HG03025 (cell line): ENCODE results near the gene SLC4A4.

Experiments used
- ATAC-seq: cut with Tn5 transposase; IDR thresholded peaks from one replicate; pipeline ENCODE4 v1.9.1; 2021; ENCODE audit warnings: mild to moderate bottlenecking, moderate library complexity; ENCODE audit not compliant: unreplicated experiment, low FRiP score

The SLC4A4 gene

DNA sequence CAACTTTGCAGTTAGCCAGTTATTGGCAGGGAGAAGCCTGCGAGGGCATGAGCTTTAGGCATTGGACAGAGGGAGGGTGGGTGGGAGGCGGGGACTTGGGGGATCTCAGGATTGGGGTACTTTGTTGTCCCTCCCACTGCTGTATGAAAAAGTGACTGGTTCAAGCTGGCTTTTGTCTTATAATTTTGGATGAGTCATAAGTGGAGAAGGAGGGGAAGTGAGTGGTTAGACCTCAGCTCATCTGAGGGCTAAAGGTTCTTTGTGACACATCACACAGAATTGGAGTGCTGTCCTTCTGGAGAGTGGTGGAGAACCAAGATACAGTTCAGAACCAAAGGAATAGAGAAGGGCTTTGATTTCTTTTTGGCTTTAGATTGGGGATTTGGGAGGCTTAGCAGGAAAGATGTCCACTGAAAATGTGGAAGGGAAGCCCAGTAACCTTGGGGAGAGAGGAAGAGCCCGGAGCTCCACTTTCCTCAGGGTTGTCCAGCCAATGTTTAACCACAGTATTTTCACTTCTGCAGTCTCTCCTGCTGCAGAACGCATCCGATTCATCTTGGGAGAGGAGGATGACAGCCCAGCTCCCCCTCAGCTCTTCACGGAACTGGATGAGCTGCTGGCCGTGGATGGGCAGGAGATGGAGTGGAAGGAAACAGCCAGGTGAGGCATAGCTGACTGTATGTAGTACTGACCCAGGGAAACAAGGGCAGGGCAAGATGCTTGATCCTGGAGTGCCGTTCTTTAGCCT, at the start of gene SLC4A4:
SLC4A4 (plus strand) TSS at position 175 of the 748 bp plus-strand sequence.
- ATAC-seq, result peak; percentile 100

DNA sequence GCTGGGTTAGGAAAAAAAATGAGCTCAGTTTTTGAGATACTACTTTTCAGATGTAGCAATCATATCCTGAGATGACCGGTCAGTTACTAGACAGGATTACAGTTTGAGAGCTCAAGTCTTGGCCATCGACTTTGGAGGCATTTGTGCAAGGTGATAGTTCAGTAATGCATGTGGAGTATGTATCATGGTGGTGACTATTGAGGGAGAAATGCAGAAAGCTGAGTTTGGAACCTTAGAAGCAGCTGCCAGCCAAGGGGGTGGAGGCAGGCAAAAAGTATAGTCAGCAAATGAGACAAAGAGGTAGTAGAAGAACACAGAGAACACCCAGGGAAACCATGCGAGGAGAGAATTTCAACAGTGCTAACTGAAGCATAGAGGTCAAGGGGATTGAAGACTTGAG, 48.7 kb upstream of the SLC4A4 start:
- no peak for ATAC-seq

DNA sequence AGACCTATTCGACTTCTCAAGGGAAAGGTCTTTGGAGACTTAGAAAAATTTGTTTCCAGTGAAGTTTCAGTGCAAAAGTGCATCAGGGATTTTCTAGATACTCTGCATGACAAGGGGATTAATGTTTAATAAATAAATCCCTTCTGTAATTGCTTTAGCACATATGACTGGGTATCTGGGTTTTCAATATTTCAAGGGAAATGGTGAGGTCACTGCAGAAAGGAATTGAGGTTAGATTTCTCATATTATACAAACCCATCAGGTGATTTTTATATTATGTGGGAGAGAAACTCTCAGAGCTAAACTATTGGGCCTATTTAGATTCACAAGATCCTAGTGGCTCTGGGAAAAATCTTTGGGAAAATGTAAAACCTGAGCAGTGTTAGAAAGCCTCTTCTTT, 48.3 kb upstream of the SLC4A4 start:
- no peak for ATAC-seq

DNA sequence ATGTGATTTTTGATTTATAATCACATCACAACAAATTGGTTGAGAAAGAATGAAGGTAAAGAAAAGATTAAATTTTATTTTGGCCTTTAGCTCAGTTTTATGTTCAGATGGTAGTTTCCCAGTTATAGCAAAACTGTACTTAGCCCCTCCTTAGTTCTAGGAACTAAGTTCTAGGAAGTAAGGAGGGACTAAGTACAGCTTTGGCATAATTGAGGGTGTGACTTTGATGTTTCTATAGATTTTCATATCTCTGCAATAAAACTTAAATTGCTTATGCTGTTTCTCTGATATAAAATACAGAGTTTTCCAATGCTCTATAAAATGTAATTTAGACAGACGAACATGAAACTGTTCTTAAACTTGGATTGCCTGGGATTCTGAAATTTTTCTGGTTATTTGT, 46.6 kb upstream of the SLC4A4 start:
- no peak for ATAC-seq

DNA sequence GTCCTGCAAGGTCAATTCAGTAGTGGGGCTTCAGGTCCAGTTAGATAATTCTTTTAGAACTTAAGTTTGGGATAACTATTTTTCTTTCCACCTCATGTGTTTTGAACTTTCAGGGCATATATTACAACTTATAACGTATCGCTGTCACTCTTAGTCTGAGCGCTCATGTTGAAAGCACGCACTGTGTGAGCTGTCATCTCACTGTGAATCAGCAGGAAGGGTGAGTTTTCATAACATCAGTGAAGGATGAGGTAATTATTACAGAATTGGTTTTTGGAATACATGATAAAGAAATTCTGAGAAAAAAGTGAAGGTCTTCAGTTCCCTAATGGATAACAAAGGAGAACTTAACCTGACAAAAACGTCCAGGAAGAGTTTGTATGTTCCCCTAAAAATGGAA, 45.1 kb upstream of the SLC4A4 start:
- ATAC-seq, result no peak

DNA sequence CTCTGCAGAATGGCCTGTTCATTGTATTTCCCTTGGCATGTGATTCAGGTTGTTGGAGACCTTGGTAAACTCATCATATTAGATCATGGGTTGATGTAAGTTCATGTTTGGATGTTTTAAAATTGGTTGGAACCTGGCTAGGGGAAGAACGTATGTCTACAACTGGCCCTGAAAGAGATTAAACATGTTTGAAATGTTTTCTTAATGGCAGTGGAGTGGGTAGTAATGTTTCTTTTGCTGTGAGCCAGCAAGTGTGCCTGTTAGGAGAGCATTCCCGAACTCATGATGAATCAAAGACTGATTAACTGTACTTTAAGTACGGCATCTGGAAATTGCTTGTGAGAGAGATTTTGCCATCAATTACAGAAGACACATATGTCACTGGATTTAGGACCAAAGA, 44.5 kb upstream of the SLC4A4 start:
- no peak for ATAC-seq

DNA sequence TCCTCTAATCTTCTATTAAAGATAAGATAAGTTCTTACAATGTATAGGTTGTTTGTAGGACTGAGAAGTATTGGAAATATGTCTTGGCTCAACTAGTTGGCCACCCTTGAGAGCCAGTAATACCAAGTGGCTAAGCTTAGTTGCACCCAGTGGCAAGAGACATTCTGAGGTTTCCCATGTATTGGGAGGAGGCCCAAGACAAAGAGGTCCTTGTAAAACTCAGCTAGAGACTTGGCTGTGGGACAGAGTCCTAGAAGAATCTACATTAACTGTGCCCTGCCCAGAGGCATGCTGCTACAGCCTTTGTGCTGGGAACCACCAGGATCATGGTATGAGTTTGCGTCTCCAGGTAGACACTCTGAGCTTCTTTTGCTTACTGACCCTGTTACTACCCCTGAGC, 41.9 kb upstream of the SLC4A4 start:
- no peak for ATAC-seq

DNA sequence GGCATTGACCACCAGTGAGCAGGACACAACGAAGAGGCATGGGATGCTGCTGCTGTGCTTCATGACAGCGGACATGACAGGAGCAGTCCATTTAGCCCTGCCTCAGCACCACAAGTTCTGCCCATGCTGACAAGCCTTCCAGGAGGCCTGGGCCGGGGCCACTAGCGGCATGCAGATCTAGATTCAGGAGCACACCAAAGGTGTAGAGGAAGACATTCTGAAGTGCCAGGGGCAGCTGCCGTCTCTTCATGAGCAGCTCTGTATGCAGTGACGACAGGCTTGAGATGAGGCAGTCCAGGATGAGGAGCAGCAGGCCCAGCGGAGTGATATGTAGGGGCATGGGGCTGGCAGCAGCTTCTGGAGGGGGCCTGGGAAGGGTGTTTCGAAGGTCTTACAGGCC, 38.5 kb upstream of the SLC4A4 start:
- ATAC-seq, result no peak

DNA sequence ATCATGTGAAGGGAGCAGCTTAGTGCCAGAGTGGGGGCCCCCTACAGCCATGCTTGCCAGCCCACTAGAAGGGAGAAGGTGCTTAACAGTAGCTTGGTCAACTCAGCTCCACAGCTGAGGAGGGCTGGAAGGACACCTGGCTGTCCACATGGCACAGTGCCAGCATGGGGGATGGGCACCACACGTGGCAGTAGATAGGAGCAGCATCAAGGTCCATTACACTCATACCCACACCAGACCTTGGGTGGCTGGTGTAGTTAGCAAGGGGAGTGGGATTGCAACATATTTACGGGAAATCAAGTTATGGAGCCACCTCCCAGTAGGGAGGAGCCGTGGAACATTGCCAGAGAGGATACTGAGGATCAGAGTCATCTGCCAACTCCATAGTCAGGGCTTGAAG, 37.9 kb upstream of the SLC4A4 start:
- no peak for ATAC-seq

DNA sequence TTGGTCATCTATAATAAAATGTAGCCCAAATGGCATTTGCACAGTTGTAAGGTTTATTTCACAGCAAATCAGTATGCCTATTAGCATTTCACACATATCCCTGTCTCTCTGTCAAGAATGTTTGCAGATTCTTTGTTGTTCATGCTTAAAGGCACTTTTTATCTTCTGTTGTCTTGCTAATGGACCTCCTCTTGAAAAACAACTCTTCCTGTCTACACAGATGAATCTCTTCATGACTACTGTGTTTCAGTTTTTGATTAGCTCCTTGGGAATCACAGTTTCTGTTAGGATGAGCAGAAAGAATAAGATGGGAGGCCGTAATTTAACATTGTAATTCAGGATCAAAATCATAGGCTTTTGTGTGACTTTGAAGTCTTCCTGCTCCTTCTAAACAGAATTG, 35.5 kb upstream of the SLC4A4 start:
- no peak for ATAC-seq

DNA sequence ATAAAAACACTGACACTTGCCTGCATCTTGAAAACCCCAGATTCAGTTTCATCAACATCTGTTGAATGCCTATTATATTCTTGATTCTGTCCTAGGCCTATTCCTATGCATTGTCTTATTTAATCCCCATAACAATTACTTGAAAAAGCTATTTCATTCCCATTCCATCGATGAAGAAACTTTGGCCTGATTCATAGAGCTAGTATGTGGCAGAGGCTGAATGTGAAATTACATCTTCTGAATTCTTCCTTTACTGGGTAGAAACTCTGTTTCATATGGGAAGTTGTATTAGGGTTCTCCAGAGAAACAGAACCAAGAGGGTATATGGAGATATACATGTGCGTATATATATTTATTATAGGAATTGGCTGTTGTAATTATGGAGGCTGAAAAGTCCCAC, 35.0 kb upstream of the SLC4A4 start:
- ATAC-seq, result no peak

DNA sequence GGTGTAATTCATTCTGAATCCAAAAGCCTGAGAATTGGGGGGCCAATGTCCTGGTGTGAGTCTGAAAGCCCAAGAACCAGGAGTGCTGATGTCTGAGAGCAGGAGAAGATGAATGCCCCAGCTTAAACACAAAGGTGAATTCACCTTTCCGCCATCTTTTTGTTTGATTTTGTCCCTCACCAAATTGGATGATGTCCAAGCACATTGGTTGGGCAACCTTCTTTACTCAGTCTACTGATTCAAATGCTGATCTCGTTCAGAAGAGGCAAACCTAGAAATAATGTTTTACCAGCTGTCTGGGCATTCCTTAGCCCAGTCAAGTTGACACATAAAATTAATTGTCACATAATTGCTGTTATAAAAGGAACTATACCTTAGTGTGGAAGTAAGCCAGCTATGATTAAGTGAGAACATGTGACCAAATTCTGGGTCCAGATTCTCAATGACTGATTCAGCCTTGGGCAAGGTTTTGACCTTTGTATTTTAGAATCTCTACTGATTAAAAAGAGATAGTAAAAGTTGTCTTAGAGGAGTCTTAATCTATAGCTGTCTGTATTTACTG, 34.5 kb upstream of the SLC4A4 start:
- no peak for ATAC-seq

DNA sequence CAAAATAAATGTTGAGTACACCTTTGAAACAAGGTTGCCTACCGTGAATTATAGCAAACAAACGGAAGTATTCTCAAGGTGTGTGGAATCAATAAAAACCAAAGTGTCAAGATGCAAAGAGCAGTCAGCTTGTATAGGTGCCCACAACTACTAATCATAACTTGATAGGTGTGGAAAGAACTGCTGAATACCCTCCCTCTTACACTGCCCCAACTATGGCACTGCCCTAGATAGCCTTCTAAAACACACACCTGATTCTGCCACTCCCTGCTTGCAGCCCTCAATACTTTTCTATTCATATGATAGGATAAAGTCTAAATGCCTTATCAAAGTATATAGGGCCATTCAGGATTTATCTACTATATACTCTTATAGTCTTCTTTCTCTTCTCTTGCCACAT, 31.1 kb upstream of the SLC4A4 start:
- no peak for ATAC-seq

DNA sequence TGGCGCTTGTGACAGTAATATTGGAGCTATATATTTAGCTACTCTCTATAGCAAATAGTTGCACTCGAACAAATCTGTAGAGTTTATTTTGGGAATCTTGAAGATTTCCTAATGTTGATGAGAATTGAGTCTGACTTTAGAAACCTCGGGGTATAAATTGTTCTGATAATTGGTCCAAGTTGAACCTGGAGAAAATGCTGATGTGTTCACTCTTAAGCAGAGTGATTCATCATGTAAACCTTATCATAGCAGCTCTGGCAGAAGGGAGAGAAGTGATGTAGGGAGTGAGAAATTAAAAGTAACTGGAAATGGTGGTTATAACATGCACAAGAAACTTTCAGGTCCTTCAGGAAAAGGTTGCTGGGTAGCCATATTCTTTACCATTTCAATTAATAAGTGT, 16.4 kb upstream of the SLC4A4 start:
- ATAC-seq, result no peak

DNA sequence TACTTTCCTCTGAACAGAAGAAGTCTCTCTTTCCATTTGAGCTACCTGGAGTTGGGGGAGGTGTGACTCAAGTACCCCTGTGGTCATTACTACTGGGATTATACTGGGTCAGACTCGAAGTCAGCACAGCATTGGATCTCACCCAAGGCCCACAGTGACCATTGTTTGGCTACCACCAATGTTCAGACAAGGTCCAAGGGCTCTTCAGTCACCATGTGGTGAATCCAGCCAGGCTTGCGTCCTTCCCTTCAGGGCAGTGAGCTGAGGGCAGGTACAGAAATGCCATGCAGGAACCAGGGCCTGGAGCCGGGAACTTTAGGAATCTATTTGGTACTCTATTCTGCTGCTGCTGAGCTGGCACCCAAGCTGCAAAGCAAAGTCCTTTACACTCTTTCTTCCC, 5.5 kb upstream of the SLC4A4 start:
- ATAC-seq, result no peak

DNA sequence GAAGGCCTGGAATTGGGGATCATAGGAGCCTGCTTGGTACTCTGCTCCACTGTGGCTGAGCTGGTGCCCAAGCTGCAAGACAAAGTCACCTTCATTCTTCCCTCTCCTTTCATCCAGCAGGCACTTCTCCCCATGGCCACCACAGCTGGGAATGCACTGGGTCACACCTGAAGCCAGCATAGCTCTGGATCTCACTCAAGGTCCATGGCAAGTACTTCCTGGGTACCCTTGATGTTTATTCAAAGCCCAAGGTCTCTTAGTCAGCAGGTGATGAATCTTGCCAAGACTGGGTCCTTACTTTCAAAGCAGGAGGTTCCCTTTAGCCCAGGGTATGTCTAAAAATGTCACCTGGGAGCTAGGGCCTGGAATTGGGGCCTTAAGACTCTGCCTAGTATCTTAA, 4.9 kb upstream of the SLC4A4 start:
- no peak for ATAC-seq

DNA sequence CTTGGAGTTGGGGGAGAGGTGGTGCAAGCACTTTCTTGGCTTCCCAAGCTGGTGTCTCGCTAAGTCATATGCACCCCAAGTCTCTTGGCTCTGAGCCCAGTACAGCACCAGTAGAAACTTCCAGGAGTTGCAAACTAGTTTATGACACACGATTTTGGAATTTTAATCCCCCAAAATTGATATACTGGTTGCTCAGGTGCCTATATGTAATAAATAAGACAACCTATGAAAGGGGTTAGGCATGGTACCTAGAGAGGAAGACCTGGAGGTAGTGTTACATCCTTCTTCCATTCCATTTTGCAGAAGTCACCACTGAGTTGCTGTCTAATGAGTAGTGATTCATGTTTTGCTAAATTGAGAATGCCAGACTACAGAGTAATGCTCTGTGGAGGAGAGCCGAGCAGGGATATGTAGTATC, 4.3 kb upstream of the SLC4A4 start:
- no peak for ATAC-seq

DNA sequence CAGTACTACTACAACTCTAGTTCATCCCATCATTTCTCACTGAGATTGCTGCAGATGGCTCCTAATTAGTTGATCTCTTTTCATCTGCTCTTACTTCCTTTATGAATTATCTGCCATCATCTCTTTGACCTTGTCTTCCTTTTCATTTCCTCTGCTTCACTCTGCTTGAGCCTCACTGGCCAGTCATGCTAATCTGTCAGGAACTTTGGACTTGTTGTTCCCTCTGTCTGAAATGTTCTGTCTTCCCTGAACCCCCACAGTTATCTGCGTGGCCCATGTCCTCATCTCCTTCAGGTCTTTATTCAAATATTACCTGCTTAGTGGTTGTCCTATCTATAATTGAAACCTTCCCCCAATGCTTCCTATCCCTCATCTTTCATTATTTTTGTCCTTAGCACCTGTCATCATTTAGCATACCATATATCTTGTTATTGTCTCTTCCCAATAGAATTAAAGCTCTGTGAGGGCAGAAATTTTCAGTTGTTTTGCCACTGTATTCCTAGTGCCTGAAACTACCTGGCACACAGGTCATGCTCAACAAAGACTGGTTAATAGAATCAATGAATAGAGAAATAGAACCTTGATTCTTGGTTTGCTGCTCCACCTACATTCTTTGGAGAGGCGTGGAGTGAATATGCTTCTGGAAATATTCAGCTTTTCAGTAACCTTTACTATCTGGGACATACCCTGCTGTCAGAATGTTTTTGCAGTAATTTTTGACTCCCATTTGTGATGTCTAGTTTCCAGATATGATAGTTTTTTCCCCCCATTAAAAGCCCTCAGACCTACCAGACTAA, 5.0 kb downstream of the SLC4A4 start:
- no peak for ATAC-seq

DNA sequence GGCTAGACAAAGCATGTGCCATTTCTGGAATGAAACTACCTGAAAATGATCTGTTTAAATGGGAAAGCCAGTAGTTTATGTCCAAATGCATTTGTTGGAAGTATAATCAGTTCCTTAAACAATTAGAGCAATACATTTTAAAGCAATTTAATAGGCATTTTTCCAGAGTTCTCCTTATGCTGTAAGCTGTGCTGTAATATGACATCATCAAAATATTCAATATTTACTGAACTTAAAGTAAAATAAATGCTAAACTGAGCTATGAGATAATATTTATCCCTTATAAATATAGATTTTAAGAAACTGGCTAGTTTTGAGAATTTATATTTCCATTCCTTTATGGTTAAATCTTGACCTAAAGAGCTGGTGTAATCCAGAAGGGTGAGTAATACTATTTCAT, 7.9 kb downstream of the SLC4A4 start:
- ATAC-seq, result no peak

DNA sequence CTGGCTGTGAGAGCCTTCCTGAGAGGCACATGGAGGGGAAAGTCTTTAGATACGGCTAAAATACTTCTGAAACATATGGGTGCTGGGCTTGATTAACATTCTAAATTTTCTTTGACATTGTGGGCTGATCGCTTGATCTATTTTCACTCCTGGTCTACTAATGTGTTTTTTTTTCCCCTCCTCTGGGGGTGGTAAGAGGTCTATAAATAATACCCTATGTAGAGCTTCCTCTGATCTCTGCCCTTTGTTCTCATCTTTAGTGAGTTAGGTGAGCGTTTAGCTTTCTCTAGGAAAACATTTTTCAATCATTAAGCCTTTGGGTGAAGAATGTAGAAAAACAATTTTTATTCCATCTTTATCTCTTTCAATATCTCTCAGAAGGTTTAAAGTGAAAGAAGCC, 9.8 kb downstream of the SLC4A4 start:
- no peak for ATAC-seq

DNA sequence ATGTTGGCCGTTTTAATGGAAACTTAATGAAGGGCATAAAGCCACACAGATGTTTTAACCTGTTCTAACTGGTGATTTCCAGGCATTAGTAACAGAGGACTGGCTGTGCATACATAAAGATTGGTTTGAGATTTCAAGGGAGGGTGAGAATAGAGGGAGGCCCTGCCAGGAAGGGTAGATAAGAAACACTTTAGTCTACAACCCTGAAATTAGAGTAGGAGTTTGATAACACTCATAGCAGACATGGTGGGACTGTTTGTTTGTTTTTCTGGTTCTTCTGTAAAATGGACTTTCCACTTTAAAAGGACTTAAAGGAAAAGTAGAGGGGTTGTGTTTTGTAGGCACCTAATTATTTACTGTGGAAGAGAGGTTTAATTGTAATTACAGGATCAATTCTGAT, 16.2 kb downstream of the SLC4A4 start:
- ATAC-seq, result no peak

DNA sequence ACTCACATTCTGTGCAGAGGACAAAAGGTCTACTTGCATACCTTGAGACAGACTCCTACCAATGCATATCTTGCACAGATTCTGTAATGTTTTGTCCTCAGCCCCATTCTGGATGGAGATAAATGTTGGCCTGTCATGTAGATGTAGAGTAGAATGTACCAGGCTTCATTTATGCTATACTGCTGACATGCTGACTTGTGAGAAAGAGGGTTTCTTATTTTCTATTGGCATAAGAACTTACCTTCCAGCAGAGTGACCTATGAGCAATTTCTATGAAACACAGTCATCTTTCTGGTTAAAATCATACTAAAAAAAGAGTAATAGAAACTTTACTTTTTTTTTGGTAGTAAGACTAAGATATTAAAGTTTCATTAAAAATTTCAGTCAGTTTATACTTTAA, 17.2 kb downstream of the SLC4A4 start:
- no peak for ATAC-seq
